Tibial artery (tissue), 4 donors: Measurements from ENCODE around the gene FAM13A.

ENCODE experiments used
- DNase-seq, 2 donors: peaks; one replicate each; pipeline ENCODE4 v3.0.0-alpha.2; 2019
- H3K27ac ChIP-seq, 2 donors: fragments of 200-600 bp; sonication (generic) in 1 of 2; 1 replicate in 1 of 2; 2 replicates in 1 of 2; pipeline ENCODE4 v1.5.1; 2018 to 2019; ENCODE audit warnings: mild to moderate bottlenecking in 1 of 2
- H3K27me3 ChIP-seq, 2 donors: fragments of 200-600 bp; sonication (generic) in 1 of 2; one replicate each; pipeline versions ENCODE4 v1.5.1 to v1.6.0; 2016 to 2019
- H3K36me3 ChIP-seq, 3 donors: fragments of 200-600 bp; sonication (generic) in 2 of 3; one replicate each; pipeline ENCODE4 v1.5.1; 2016 to 2019; ENCODE audit warnings: mild to moderate bottlenecking in 2 of 3
- H3K4me1 ChIP-seq, 4 donors: fragments of 200-600 bp; sonication (generic) in 2 of 4; 1 replicate in 3 of 4; 2 replicates in 1 of 4; pipeline ENCODE4 v1.5.1; 2016 to 2019
- H3K4me3 ChIP-seq, 2 donors: fragments of 200-600 bp; sonication (generic) in 1 of 2; 1 replicate in 1 of 2; 2 replicates in 1 of 2; pipeline ENCODE4 v1.5.1; 2018 to 2019; ENCODE audit warnings: mild to moderate bottlenecking in 2 of 2
- H3K9me3 ChIP-seq, 3 donors: fragments of 200-600 bp; sonication (generic) in 1 of 3; one replicate each; pipeline ENCODE4 v1.5.1; 2016 to 2019
- CTCF ChIP-seq, 2 experiments: fragments of 200-600 bp in 1 of 2; fragments of 450-650 bp in 1 of 2; IDR thresholded peaks; one replicate each; pipeline ENCODE4 v1.5.1; 2017 to 2019; ENCODE audit warnings: antibody characterized with exemption in 2 of 2, mild to moderate bottlenecking in 1 of 2, moderate library complexity in 1 of 2
- intact Hi-C: fragments of 100-400 bp; cut with DNase I; formaldehyde crosslinking; loops from one replicate; pipeline ENCODE4 v1.15.0; 2023; ENCODE audit warnings: low total_unique reads

Gene FAM13A

GRCh38 chr4:88821522-88821921 lies 235.5 kb downstream of the FAM13A start:
- Histone ChIP-seq H3K4me3 (peak overlapping the region; percentile 53 to 58), H3K27me3 (no peaks in the 10 kb centered on the region), H3K36me3 (no peaks in the 10 kb centered on the region), H3K27ac (peak overlapping the region; percentile 86), H3K4me1 (peaks cover 0 to 57% (median 20%) of the 10 kb centered on the region in 4 donors), H3K9me3 (no peaks in the 10 kb centered on the region)
- TF ChIP-seq CTCF (IDR thresholded peaks at IDR 0.05), result no peak
- DNase-seq, result no peak
- intact Hi-C loops, result loop anchor here (5.0 kb wide), 1 partner anchor 291 kb away; the partner anchor contains the start of gene TIGD2

- no peaks in the 10 kb centered on the region for H3K36me3 ChIP-seq
- no peak for TF ChIP-seq CTCF (IDR thresholded peaks at IDR 0.05)
- peak overlapping the region; percentile 86 for H3K27ac ChIP-seq
Measured at GRCh38 chr4:88820698-88821415, 236.1 kb downstream of the FAM13A start.

GRCh38 chr4:88819818-88820697 lies 236.9 kb downstream of the FAM13A start:
- peak overlapping the region; percentile 53 to 58 for H3K4me3 ChIP-seq
- no peak for TF ChIP-seq CTCF (IDR thresholded peaks at IDR 0.05)
- H3K36me3 ChIP-seq, result no peaks in the 10 kb centered on the region
- DNase-seq, result no peak
- no peaks in the 10 kb centered on the region for H3K9me3 ChIP-seq
- peaks cover 0 to 57% (median 20%) of the 10 kb centered on the region in 4 donors for H3K4me1 ChIP-seq
- H3K27ac ChIP-seq, result peak overlapping the region; percentile 86
- intact Hi-C loops, result loop anchor here (5.0 to 10.0 kb wide), 3 partner anchors 115 to 292 kb away; partner anchors contain the start of gene TIGD2
- H3K27me3 ChIP-seq, result no peaks in the 10 kb centered on the region

More at GRCh38 chr4:88820698-88821415, 236.1 kb downstream of the FAM13A start:
- Histone ChIP-seq H3K9me3 (no peaks in the 10 kb centered on the region), H3K4me3 (peak overlapping the region; percentile 53 to 58), H3K4me1 (peaks cover 0 to 57% (median 20%) of the 10 kb centered on the region in 4 donors), H3K27me3 (no peaks in the 10 kb centered on the region)
- DNase-seq, result no peak
- intact Hi-C loops, result loop anchor here (5.0 kb wide), 1 partner anchor 291 kb away; the partner anchor contains the start of gene TIGD2

GRCh38 chr4:88818631-88819470 lies 238.1 kb downstream of the FAM13A start:
- peak overlapping the region; percentile 86 for H3K27ac ChIP-seq
- intact Hi-C loops, result loop anchor here (5.0 to 10.0 kb wide), 2 partner anchors 114 to 203 kb away; no protein-coding TSS in a partner anchor

More at GRCh38 chr4:88818631-88819470, 238.1 kb downstream of the FAM13A start:
- Histone ChIP-seq H3K27me3 (no peaks in the 10 kb centered on the region), H3K4me1 (peaks cover 0 to 64% (median 27%) of the 10 kb centered on the region in 4 donors), H3K36me3 (no peaks in the 10 kb centered on the region), H3K4me3 (no peak overlapping the region), H3K9me3 (no peaks in the 10 kb centered on the region)
- peak; percentile 48 to 57 for TF ChIP-seq CTCF (IDR thresholded peaks at IDR 0.05)
- peak in 1 of 2 donors; percentile 47 for DNase-seq
